GM19193 (cell line): ENCODE results near the gene MTCH1.

Experiments
- POLR2A ChIP-seq: IDR thresholded peaks from 4 replicates; pipeline ENCODE4 v1.6.1; 2011; ENCODE audit not compliant: insufficient read depth, insufficient read length; ENCODE audit errors: extremely low read depth

MTCH1 gene, protein sequence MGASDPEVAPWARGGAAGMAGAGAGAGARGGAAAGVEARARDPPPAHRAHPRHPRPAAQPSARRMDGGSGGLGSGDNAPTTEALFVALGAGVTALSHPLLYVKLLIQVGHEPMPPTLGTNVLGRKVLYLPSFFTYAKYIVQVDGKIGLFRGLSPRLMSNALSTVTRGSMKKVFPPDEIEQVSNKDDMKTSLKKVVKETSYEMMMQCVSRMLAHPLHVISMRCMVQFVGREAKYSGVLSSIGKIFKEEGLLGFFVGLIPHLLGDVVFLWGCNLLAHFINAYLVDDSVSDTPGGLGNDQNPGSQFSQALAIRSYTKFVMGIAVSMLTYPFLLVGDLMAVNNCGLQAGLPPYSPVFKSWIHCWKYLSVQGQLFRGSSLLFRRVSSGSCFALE

DNA sequence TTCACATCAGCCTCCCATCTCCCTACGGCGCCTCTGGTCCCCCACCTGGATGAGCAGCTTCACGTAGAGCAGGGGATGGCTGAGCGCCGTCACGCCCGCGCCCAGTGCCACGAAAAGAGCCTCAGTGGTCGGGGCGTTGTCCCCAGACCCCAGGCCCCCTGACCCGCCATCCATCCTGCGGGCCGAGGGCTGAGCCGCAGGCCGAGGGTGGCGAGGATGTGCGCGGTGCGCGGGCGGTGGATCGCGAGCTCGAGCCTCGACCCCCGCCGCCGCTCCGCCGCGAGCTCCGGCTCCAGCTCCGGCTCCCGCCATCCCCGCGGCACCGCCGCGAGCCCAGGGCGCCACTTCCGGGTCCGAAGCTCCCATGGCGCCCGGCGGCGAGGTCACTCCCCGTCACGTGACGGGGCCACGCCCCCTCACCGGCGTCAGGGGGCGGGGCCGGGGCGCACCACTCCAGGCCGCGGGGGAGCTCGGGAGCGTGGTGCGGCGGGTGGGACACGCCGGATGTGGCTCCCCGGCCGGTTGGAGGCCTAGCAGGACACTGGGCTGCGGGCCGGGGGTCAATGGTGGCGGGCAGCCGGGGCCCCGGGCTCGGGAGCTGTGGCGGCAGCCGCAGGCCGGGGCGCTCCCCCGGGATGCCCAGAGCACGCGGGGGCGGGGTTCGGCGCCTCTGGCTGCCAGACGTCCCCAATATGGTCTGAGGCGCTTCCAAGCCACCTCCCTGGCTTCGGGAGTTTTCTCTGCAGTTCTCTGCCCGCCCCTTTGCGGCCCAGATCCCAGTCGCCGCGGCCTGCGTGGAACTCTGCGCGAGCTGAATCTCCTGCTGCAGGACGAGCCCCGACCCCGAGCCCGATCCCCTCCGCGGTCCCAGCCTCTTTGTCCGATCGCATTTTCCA is at the start of gene MTCH1:
Gene MTCH1, minus strand, starts transcription at position 389 of the 896 bp plus-strand sequence. Its CDS starts 23 bp downstream, at position 366.
- TF ChIP-seq POLR2A, result peak; percentile 98

DNA sequence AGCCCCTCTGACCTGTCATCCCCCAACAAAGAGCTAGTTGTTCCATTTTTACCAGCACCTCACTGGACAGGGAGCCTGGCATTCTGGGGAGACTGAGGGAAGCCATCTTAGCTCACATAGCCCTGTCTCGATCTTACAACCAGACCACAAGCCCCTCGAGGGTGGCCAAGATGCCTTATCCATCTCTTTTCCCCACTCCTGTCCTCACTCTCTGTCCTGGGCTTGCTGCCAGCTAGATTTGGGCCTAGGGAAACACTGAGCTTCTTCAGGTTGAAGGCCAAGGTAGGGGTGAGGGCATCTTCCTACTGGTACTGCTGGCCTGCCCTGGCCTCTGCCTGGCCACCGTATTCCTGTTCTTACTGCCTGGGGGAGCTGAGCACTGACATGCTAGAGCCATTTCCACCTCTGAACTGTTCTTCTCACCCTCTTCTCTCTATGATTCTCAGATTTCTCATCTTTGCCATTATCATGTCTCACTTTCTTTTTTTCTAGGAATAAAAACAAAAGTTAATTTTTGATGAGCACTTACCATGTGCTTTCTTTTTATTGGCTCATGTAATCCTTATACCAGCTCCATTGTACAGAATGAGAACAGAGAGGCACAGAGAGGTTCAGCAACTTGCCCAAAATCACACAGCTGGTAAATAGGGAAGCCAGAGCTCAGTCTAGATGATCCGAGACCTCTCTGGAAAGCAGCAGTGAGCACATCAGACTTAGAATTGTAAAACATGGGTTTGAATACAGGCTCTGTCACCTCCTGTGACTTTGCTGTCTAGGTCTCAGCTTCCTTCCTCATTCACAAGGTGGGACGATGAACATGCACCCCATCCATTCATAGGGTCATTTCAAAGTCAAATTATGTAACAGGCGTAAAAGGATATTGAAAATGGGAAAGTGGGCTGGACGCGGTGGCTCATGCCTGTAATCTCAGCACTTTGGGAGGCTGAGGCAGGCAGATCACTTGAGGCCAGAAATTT is 48.1 kb upstream of the MTCH1 start:
- TF ChIP-seq POLR2A, result no peak

DNA sequence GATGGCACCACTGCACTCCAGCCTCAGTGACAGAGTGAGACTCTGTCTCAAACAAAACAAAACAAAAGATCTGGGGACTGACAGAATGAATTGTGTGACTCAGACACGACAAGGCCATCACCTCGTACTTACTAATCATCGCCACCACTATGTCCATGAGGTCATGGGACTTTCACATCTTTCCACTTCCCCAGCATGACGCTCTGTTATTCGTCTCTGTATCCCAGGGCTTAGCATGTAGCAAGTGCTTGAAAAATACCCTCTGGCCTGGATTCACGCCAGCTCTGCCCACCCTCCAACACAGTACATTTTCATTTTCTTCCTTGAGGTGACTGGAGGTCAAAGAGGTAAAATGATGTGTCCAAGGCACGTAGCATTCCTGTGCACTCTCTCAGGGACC is 47.3 kb upstream of the MTCH1 start:
- no peak for TF ChIP-seq POLR2A

DNA sequence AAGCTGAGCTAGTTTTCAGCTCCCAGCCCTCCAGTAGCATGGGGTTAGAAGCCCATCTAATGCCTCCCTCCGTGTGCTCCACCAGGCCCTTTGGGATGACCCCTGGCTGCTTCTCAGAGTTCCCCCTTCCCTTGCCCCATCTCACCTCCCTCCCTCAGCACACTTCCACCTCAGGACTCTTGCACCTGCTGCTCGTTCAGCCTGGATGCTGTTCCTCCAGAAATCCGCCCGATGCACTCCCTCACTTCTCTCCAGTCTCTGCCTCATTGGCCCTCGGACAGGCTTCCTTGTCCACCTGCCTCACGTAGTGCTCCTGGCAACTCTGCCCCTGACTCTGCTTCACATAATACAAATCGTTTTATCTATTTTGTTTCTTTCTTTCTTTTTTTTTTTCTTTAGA is 46.2 kb upstream of the MTCH1 start:
- TF ChIP-seq POLR2A, result no peak

DNA sequence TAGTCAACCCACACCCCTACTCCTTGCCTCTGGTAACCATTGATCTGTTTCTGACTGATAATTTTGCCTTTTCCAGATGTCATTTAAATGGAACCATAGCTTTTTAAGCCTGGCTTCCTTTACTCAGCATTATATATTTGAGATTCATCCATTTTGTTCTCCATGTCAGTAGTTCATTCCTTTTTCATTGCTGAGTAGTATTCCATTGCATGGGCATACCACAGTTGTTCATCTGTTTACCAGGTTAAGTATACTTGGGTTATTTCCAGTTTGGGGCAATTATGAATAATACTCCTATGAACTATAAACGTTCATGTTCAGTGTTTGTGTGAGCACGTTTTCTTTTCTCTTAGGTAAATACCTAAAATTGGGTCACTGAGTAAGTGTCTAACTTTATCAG is 44.6 kb upstream of the MTCH1 start:
- no peak for TF ChIP-seq POLR2A

DNA sequence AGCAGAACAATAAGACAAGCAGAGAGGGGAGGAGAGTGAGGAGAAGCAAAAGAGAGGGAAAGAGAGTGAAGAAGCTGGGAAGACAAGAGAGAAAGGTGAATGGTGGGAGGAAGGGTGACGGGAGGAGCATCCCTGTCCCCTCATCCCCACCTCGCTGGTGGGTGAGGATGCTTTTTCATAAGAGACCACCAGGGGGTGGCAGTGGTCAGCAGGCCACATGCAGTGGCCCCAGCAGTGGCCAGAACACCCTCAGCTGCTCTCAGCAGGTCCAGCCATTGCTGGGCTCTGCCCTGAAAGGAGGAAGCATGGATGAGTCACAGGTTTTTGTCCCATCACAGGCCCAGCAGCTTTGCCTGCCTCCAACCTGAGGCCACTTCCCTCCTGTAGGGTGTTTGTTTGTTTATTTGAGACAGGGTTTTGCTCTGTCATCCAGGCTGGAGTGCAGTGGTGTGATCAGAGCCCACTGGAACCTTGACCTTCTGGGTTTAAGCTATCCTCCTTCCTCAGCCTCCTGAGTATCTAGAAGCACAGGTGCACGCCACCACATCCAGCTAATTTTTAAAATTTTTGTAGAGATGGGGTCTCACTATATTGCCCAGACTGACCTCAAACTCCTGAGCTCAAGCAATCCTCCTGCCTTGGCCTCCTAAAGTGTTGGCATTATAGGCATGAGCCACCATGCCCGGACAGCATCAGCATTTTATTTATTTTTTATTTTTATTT is 43.4 kb upstream of the MTCH1 start:
- TF ChIP-seq POLR2A, result no peak

DNA sequence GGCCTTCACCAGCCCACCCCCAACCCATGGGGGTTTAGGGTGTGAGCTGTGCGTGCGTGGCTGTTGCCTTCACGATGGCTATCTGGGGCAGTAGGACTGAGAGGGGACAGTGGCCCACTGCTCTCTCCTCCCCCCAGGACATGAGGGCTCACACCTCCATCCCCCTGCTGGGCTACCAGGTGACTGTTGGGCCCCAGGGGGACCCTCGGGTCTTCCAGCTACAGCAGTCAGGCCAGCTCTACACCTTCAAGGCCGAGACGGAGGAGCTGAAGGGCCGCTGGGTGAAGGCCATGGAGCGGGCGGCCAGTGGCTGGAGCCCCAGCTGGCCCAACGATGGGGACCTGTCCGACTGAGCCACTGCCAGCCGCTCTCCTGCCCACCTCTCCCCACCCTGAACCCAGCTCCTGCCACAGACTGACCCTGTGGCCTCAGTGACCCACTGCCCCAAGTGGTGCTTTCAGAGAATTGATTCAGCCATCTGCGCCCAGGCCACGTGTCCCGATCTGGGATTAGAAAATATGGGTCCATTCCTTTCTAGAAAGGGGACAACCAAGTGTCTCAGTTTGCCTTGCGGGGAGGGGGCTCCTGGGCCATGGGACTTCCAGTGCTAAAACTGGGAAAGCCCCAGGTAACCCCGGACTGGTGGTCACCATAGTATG is 41.9 kb upstream of the MTCH1 start:
- TF ChIP-seq POLR2A, result no peak

DNA sequence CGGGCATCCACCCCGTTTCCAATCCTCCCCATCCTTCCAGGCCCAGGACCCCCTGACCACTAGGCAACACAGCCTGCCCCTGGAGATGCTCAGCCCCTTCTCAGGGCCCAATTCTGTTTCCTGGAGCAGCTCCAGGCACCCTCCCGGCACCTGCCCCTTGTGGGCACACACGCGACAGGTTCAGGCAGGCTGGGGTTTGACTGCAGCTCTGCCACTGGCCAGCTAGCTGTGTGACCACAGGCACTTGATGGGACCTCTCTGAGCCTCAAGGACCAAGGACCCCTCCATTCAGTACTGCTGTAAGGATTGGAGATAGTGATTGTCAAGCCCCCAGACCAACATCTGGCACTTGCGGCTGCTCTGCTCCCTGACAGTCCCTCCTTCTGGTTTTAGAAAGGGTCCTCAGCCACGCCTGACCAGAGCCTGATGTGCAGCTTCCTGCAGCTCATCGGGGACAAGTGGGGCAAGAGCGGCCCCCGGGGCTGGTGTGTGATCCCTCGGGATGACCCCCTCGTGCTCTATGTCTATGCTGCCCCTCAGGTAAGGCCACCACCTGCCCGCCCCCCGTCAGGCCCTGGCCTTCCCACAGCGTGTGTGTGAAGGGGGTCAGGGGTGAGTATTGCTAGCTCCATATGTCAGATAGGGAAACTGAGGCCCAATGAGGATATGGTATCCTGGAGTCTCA is 41.2 kb upstream of the MTCH1 start:
- TF ChIP-seq POLR2A, result no peak

DNA sequence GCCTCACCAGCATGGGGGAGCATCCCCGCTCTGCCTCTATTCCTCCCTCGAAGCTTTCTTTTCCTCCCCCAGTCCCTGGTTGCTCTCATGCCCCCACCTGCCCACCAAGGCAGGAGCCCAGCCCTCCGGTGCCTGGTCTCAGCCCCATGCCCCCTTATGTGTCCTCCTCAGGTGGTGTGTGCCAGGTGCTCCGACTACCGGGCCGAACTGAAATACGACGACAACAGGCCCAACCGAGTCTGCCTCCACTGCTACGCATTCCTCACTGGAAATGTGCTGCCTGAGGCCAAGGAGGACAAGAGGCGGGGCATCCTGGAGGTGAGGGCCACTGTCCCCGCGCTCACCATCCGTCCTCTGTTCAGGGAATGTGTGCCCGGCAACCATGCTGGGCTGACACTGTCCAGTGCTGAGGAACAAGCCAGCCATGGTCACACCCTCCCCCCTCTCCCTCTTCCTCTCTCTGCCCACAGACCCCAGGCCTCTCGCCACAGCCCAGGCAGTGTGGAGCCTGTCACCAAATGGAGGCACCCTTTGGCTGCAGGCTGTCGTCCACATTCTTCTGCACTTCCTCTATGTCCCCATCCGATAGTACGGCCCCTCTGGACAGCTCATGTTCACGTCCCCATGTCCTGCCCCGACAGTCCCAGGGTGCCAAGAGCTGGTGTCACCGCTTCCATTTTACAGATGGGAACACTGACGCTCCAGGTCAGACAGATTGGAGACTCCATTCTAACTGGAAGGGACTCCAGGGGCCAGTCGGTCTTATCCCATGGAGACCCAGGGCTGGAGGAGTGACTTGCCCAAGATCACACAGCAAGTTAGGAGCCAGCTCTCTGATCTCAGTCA is 39.8 kb upstream of the MTCH1 start:
- no peak for TF ChIP-seq POLR2A

DNA sequence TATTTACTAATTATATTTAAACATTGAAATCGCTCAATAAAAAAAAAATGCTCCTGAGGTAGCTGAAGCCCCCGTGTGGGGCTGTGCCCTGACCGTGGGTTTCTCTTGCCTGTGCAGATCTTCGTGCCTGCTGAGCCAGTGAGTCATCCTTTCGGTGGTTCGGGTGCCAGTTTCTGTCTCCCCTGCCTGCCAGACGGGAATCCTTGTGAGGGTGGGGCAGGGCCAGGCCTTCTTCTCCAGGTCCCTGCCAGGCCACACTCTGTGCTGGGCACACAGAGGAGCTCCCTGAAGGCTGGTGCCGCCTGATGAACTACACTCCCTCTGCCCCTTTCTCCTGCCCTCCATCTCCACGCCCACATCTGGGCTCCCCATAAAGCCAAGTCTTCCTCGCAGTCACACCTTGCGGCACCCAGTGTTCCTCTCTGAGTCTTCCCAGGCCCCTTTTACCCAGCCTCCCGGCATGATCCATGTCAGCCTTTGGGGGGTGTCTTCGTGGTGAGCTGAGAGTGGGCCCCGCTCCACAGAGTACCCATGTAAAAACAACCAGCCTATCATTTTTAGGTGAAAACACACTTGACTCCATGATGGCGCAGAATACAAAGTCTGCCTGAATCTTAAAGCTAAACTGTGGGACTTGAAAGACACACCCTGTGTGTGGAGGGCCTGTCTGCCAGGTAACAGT is 38.8 kb upstream of the MTCH1 start:
- TF ChIP-seq POLR2A, result no peak

DNA sequence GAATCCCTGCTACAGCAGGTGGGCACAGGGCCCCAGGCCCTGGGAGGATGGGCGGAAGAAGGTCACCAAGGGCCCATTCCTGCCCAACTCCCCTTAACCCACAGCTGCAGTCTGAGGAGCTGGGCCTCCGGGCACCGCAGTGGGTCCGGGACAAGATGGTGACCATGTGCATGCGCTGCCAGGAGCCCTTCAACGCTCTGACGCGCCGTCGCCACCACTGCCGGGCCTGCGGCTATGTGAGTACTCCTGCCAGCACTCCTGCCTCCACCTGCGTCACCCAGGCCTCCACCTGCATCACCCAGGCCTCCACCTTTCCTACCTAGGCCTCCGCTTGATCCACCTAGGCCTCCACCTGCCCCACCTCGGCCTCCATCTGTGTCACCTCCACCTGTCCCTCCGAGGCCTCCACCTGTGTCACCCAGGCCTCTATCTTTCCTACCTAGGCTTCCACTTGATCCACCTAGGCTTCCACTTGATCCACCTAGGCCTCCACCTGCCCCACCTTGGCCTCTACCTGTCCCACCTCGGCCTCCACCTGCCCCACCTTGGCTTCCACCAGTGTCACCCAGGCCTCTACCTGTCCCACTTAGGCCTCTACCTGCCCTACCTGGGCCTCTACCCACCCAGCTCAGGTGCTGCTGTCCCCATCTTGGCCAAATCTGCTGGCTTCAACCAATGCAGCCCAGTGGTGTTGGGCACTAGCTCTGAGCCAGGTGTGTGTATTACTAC is 36.3 kb upstream of the MTCH1 start:
- no peak for TF ChIP-seq POLR2A

DNA sequence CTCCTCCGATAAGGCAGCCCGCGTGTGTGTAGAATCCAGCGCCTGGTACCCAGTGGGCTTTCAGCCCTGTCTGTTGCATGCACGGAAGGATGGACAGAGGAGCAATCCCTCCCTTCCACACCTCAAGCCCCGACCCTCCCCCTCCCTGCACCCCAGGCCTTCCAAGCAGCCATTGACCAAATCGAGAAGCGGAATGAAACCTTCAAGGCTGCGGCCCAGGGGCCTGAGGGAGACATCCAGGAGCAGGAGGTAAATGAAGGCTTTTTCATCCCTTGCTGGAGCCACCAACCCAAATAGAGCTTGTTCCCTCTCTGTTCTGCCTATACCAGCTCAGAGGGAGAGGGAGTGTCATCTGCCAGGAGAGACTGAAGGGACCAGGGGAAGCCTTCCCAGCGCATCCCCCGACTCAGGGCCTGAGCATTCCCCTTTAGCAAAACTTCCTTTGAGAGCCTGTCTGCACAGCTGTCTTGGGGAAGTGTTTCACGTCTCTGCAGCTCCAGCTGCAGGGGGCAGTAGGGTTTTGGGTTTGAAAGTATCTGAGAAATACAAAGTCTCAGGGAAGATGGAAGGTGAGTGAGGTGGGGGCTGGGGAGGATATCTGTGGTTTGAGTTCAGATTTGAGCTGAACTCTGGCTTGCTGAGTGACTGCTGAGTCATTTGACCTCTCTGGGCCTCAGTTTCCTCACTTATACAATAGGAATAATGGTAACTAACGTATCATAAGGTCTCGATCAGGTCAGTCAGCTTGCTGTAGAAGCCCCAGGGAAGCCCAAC is 35.5 kb upstream of the MTCH1 start:
- no peak for TF ChIP-seq POLR2A
